HFFc6 (cell line): ENCODE measurements around the gene SLIT1. TPM values are rescaled to one million over a fixed set of nuclear protein-coding genes. Genes with fewer than 3 reads are reported as not detected.

Experiments used
- DNase-seq: peaks from one replicate; pipeline ENCODE4 v3.0.0-alpha.2; 2018
- H3K27ac Mint-ChIP-seq: 2 replicates; pipeline ENCODE4 v1.8.0; 2020; ENCODE audit warnings: mild to moderate bottlenecking, mixed read lengths
- H3K27me3 Mint-ChIP-seq: 2 replicates; pipeline ENCODE4 v1.8.0; 2021; ENCODE audit warnings: mild to moderate bottlenecking, moderate library complexity, mixed read lengths; ENCODE audit not compliant: insufficient read depth
- H3K36me3 Mint-ChIP-seq: 2 replicates; pipeline ENCODE4 v1.8.0; 2021; ENCODE audit warnings: low read depth, mixed read lengths
- H3K4me1 Mint-ChIP-seq: 2 replicates; pipeline ENCODE4 v1.8.0; 2020; ENCODE audit warnings: low read depth, mixed read lengths
- H3K4me3 Mint-ChIP-seq: 2 replicates; pipeline ENCODE4 v1.8.0; 2020; ENCODE audit warnings: mild to moderate bottlenecking, moderate library complexity, mixed read lengths
- H3K9me3 Mint-ChIP-seq: 2 replicates; pipeline ENCODE4 v1.8.0; 2020; ENCODE audit warnings: mild to moderate bottlenecking, mixed read lengths
- CTCF ChIP-seq: fragments of 200-600 bp; sonication (generic); IDR thresholded peaks from 2 replicates; pipeline ENCODE4 v1.5.0; 2021; ENCODE audit warnings: antibody characterized with exemption, mild to moderate bottlenecking
- total RNA-seq, 6 experiments: library from RNA; stranded (reverse); fragmentation: NEBNext Ultra II Directional; extraction: Animal tissue kit (Norgen Biotek cat#: 25700); gene quantifications; 2 replicates in 1 of 6; 3 replicates in 5 of 6; pipeline ENCODE4 v1.2.3, GENCODE V29; 2021

The SLIT1 gene
- total RNA-seq, 6 experiments from 2014 or later, result 0.05 TPM; not detected in 5

- no peaks in the 10 kb centered on the region for H3K36me3 Mint-ChIP-seq
- TF ChIP-seq CTCF, result no peak
- H3K4me3 Mint-ChIP-seq, result no peak overlapping the region
- no peaks in the 10 kb centered on the region for H3K4me1 Mint-ChIP-seq
- DNase-seq, result no peak
- H3K9me3 Mint-ChIP-seq, result no peaks in the 10 kb centered on the region
- no peak overlapping the region for H3K27ac Mint-ChIP-seq
- H3K27me3 Mint-ChIP-seq, result peaks cover 42% of the 10 kb centered on the region
Measured at GRCh38 chr10:97057491-97058235, 128.1 kb downstream of the SLIT1 start.

GRCh38 chr10:97056003-97056630 lies 129.6 kb downstream of the SLIT1 start:
- Mint-ChIP-seq H3K27ac (no peak overlapping the region), H3K36me3 (no peaks in the 10 kb centered on the region; the same call in 1 of the 2 replicates), H3K27me3 (peaks cover 47% of the 10 kb centered on the region), H3K9me3 (no peaks in the 10 kb centered on the region), H3K4me1 (no peaks in the 10 kb centered on the region), H3K4me3 (no peak overlapping the region)
- DNase-seq, result no peak
- TF ChIP-seq CTCF, result no peak

GRCh38 chr10:97053276-97053675 lies 132.5 kb downstream of the SLIT1 start:
- no peaks in the 10 kb centered on the region; the same call in 1 of the 2 replicates for H3K4me1 Mint-ChIP-seq
- H3K9me3 Mint-ChIP-seq, result no peaks in the 10 kb centered on the region
- no peak overlapping the region for H3K27ac Mint-ChIP-seq
- no peaks in the 10 kb centered on the region; the same call in 1 of the 2 replicates for H3K36me3 Mint-ChIP-seq
- DNase-seq, result no peak
- no peak for TF ChIP-seq CTCF
- H3K27me3 Mint-ChIP-seq, result peaks cover 42% of the 10 kb centered on the region
- H3K4me3 Mint-ChIP-seq, result no peak overlapping the region

GRCh38 chr10:97050956-97051496 lies 134.7 kb downstream of the SLIT1 start:
- no peak for TF ChIP-seq CTCF
- H3K27me3 Mint-ChIP-seq, result peaks cover 45% of the 10 kb centered on the region
- H3K4me3 Mint-ChIP-seq, result no peak overlapping the region
- no peak overlapping the region for H3K27ac Mint-ChIP-seq
- no peak for DNase-seq
- no peaks in the 10 kb centered on the region; the same call in 1 of the 2 replicates for H3K36me3 Mint-ChIP-seq
- no peaks in the 10 kb centered on the region for H3K9me3 Mint-ChIP-seq
- no peaks in the 10 kb centered on the region; the same call in 1 of the 2 replicates for H3K4me1 Mint-ChIP-seq

- TF ChIP-seq CTCF, result no peak
- Mint-ChIP-seq H3K4me3 (no peak overlapping the region), H3K27ac (no peak overlapping the region), H3K9me3 (no peaks in the 10 kb centered on the region), H3K4me1 (no peaks in the 10 kb centered on the region; the same call in 1 of the 2 replicates), H3K36me3 (no peaks in the 10 kb centered on the region; the same call in 1 of the 2 replicates), H3K27me3 (peaks cover 50% of the 10 kb centered on the region)
- no peak for DNase-seq
Measured at GRCh38 chr10:97050205-97050745, 135.5 kb downstream of the SLIT1 start.
